Activated CD8-positive, alpha-beta memory T cell treated with anti-CD3 and anti-CD28 coated beads, Interleukin-2, amount 50 U/mL, for 1 hour (primary cell): ENCODE data around the gene PCNX2.
"Not testable (repeated sequence)": the region's sequence is repeated elsewhere in the genome, so short reads cannot be mapped to it uniquely, and the experiment has no call there.

Experiments
- DNase-seq: peaks from one replicate; pipeline ENCODE4 v3.0.0-alpha.2; 2020; ENCODE audit errors: extremely low read depth

Gene PCNX2

GRCh38 chr1:233158322-233158721 is 137.2 kb downstream of the PCNX2 start:
- DNase-seq, result no peak

GRCh38 chr1:233157245-233157644 is 138.3 kb downstream of the PCNX2 start:
- DNase-seq, result no peak

- DNase-seq, result no peak
These were observed 143.7 kb downstream of the PCNX2 start for GRCh38 chr1:233151861-233152260.

- DNase-seq, result no peak
These were observed 151.1 kb downstream of the PCNX2 start for GRCh38 chr1:233144434-233144833.

- no peak for DNase-seq
These were observed 152.3 kb downstream of the PCNX2 start for GRCh38 chr1:233143241-233143640.

GRCh38 chr1:233140974-233141373 is 154.6 kb downstream of the PCNX2 start:
- DNase-seq, result no peak

GRCh38 chr1:233140499-233140898 is 155.0 kb downstream of the PCNX2 start:
- DNase-seq, result no peak

GRCh38 chr1:233138788-233139585 is 156.5 kb downstream of the PCNX2 start:
- no peak for DNase-seq

- DNase-seq, result no peak
These were observed 159.7 kb downstream of the PCNX2 start for GRCh38 chr1:233135833-233136232.

GRCh38 chr1:233132445-233132844 is 163.1 kb downstream of the PCNX2 start:
- no peak for DNase-seq

- DNase-seq, result not testable (repeated sequence)
These were observed 166.5 kb downstream of the PCNX2 start for GRCh38 chr1:233129031-233129430.

- DNase-seq, result no peak
These were observed 168.4 kb downstream of the PCNX2 start for GRCh38 chr1:233127157-233127556.

- DNase-seq, result no peak
These were observed 172.7 kb downstream of the PCNX2 start for GRCh38 chr1:233122779-233123178.

GRCh38 chr1:233121947-233122559 is 173.5 kb downstream of the PCNX2 start:
- DNase-seq, result no peak

GRCh38 chr1:233114860-233115259 is 180.7 kb downstream of the PCNX2 start:
- DNase-seq, result no peak

GRCh38 chr1:233114159-233114558 is 181.4 kb downstream of the PCNX2 start:
- no peak for DNase-seq

GRCh38 chr1:233113009-233113879 is 182.3 kb downstream of the PCNX2 start:
- DNase-seq, result no peak

- no peak for DNase-seq
These were observed 183.1 kb downstream of the PCNX2 start for GRCh38 chr1:233112186-233113008.

GRCh38 chr1:233111731-233112130 is 183.8 kb downstream of the PCNX2 start:
- no peak for DNase-seq

- no peak for DNase-seq
These were observed 186.4 kb downstream of the PCNX2 start for GRCh38 chr1:233109096-233109495.

- DNase-seq, result not testable (repeated sequence)
These were observed 187.8 kb downstream of the PCNX2 start for GRCh38 chr1:233107716-233108130.
